Fibroblast of villous mesenchyme (primary cell): ENCODE data around the gene CYLC2. TPM values are rescaled to one million over a fixed set of nuclear protein-coding genes. Genes with fewer than 3 reads are reported as not detected.

Experiments used
- DNase-seq: peaks from one replicate; pipeline ENCODE4 v3.0.0-alpha.2; 2010; ENCODE audit warnings: low read depth
- H3K4me3 ChIP-seq: 2 replicates; pipeline ENCODE4 v1.5.1; 2011; ENCODE audit warnings: low read depth, mild to moderate bottlenecking, low read length
- CTCF ChIP-seq: IDR thresholded peaks from 2 replicates; pipeline ENCODE4 v1.5.1; 2012; ENCODE audit warnings: low read depth, mild to moderate bottlenecking, low read length; ENCODE audit not compliant: insufficient read depth
- small RNA-seq: library from RNA; depleted of rRNA; stranded (forward); fragments of <200 nt; gene quantifications from one replicate; pipeline ENCODE3, GENCODE V24; 2012
- total RNA-seq: library from RNA; depleted of rRNA; stranded (reverse); fragments of >200 nt; gene quantifications from 2 replicates; pipeline ENCODE4 v1.2.3, GENCODE V29; 2012

Gene CYLC2
- total RNA-seq, 1 donor: not detected

GRCh38 chr9:103041961-103042360 is 46.8 kb downstream of the CYLC2 start:
- no peak for TF ChIP-seq CTCF
- H3K4me3 ChIP-seq: no peak overlapping the region
- no peak for DNase-seq

Small RNAs within 50 kb of the gene (small RNA-seq; reads per million reads assigned to genes)
- gene AL589823.1: not detected
